WTC11 (cell line): Measurements from ENCODE around the gene CHL1.

Experiments used
- ELF4 ChIP-seq: sonication (generic); formaldehyde crosslinking; IDR thresholded peaks from 2 replicates; pipeline ENCODE4 v1.8.1; 2022; ENCODE audit warnings: low read depth, mild to moderate bottlenecking, moderate library complexity, missing genetic modification reagents
- ESRRA ChIP-seq: sonication (generic); formaldehyde crosslinking; IDR thresholded peaks from 2 replicates; pipeline ENCODE4 v1.8.1; 2022; ENCODE audit warnings: mild to moderate bottlenecking, missing genetic modification reagents, borderline replicate concordance
- ETV6 ChIP-seq: sonication (generic); formaldehyde crosslinking; IDR thresholded peaks from 2 replicates; pipeline ENCODE4 v1.8.1; 2022; ENCODE audit warnings: mild to moderate bottlenecking, missing genetic modification reagents
- JUN ChIP-seq: sonication (generic); formaldehyde crosslinking; IDR thresholded peaks from 2 replicates; pipeline ENCODE4 v1.8.0; 2023; ENCODE audit warnings: mild to moderate bottlenecking, missing genetic modification reagents
- SP1 ChIP-seq: sonication (generic); formaldehyde crosslinking; conservative IDR thresholded peaks from 2 replicates; pipeline ENCODE4 v1.8.1; 2022; ENCODE audit warnings: missing genetic modification reagents
- TEAD4 ChIP-seq: sonication (generic); formaldehyde crosslinking; IDR thresholded peaks from 2 replicates; pipeline ENCODE4 v1.8.0; 2022; ENCODE audit warnings: mild to moderate bottlenecking, missing genetic modification reagents
- ZNF396 ChIP-seq: fragments of 250-450 bp; sonication (Bioruptor Pico); IDR thresholded peaks from 2 replicates; pipeline ENCODE4 v1.8.0; 2021; ENCODE audit warnings: mild to moderate bottlenecking, moderate library complexity, borderline replicate concordance
- TF ChIP-seq, protein P1 (sequence below): fragments of 200-600 bp; IDR thresholded peaks from 2 replicates; pipeline ENCODE4 v1.8.0; 2022; ENCODE audit warnings: antibody characterized with exemption
- TF ChIP-seq, protein P2 (sequence below): sonication (generic); formaldehyde crosslinking; IDR thresholded peaks from 2 replicates; pipeline ENCODE4 v1.8.1; 2022; ENCODE audit warnings: low read depth, mild to moderate bottlenecking, moderate library complexity, missing genetic modification reagents, borderline replicate concordance
- TF ChIP-seq, protein P3 (sequence below): sonication (generic); formaldehyde crosslinking; IDR thresholded peaks from 2 replicates; pipeline ENCODE4 v1.8.1; 2022; ENCODE audit warnings: mild to moderate bottlenecking, moderate library complexity, missing genetic modification reagents
- TF ChIP-seq, protein P4 (sequence below): sonication (generic); formaldehyde crosslinking; IDR thresholded peaks from 2 replicates; pipeline ENCODE4 v1.8.0; 2022; ENCODE audit warnings: missing genetic modification reagents

DNA sequence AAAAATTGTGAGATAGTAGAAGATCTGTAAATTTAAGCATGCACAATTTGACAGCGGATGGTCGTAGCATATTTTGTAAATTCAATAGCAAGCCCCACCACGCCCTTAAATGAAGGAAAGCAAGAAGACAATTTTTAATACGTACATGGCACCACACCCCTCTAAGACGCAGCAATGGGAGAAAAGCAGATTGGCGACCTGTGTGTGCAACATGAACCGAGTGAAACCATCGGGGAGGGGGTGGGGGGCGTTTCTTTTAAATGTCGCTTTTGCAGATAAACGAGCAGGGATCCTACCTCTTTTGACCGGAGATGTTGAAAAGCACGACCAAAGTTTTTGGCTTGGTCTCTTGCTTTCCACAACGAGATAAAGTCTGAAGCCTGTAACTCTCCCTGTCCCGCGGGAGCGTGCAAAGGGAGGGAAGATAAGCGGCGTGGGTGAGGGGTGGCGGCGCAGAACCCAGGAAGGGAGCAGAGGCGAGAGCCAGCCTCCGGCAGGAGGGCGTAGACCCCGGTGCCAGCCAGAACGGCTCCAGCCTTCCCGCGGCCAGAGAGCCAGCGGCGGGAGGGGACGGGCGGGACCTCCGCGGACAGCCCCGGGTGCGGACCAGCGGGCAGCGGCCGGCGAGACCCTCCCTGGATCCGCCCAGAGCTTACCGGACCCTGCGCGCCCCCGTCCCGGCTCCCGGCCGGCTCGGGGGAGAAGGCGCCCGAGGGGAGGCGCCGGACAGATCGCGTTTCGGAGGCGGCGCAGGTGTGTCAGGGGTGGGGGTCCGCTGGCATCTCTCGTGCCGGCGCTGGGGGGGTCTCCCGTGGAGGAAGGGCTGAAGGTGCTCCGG, at the start of gene CHL1:
- no peak for TF ChIP-seq SP1 (CRISPR knock-in tag)
- TF ChIP-seq, protein P1, sequence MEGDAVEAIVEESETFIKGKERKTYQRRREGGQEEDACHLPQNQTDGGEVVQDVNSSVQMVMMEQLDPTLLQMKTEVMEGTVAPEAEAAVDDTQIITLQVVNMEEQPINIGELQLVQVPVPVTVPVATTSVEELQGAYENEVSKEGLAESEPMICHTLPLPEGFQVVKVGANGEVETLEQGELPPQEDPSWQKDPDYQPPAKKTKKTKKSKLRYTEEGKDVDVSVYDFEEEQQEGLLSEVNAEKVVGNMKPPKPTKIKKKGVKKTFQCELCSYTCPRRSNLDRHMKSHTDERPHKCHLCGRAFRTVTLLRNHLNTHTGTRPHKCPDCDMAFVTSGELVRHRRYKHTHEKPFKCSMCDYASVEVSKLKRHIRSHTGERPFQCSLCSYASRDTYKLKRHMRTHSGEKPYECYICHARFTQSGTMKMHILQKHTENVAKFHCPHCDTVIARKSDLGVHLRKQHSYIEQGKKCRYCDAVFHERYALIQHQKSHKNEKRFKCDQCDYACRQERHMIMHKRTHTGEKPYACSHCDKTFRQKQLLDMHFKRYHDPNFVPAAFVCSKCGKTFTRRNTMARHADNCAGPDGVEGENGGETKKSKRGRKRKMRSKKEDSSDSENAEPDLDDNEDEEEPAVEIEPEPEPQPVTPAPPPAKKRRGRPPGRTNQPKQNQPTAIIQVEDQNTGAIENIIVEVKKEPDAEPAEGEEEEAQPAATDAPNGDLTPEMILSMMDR: no peak
- TF ChIP-seq ESRRA: no peak
- no peak for TF ChIP-seq ZNF396 (CRISPR knock-in tag)
- no peak for TF ChIP-seq ETV6
- TF ChIP-seq ELF4 (CRISPR knock-in tag): no peak
- TF ChIP-seq, protein P2, sequence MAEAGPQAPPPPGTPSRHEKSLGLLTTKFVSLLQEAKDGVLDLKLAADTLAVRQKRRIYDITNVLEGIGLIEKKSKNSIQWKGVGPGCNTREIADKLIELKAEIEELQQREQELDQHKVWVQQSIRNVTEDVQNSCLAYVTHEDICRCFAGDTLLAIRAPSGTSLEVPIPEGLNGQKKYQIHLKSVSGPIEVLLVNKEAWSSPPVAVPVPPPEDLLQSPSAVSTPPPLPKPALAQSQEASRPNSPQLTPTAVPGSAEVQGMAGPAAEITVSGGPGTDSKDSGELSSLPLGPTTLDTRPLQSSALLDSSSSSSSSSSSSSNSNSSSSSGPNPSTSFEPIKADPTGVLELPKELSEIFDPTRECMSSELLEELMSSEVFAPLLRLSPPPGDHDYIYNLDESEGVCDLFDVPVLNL: no peak
- no peak for TF ChIP-seq TEAD4 (CRISPR knock-in tag)
- no peak for TF ChIP-seq JUN (CRISPR knock-in tag)
- TF ChIP-seq, protein P3, sequence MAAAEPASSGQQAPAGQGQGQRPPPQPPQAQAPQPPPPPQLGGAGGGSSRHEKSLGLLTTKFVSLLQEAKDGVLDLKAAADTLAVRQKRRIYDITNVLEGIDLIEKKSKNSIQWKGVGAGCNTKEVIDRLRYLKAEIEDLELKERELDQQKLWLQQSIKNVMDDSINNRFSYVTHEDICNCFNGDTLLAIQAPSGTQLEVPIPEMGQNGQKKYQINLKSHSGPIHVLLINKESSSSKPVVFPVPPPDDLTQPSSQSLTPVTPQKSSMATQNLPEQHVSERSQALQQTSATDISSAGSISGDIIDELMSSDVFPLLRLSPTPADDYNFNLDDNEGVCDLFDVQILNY (CRISPR knock-in tag): no peak
- TF ChIP-seq, protein P4, sequence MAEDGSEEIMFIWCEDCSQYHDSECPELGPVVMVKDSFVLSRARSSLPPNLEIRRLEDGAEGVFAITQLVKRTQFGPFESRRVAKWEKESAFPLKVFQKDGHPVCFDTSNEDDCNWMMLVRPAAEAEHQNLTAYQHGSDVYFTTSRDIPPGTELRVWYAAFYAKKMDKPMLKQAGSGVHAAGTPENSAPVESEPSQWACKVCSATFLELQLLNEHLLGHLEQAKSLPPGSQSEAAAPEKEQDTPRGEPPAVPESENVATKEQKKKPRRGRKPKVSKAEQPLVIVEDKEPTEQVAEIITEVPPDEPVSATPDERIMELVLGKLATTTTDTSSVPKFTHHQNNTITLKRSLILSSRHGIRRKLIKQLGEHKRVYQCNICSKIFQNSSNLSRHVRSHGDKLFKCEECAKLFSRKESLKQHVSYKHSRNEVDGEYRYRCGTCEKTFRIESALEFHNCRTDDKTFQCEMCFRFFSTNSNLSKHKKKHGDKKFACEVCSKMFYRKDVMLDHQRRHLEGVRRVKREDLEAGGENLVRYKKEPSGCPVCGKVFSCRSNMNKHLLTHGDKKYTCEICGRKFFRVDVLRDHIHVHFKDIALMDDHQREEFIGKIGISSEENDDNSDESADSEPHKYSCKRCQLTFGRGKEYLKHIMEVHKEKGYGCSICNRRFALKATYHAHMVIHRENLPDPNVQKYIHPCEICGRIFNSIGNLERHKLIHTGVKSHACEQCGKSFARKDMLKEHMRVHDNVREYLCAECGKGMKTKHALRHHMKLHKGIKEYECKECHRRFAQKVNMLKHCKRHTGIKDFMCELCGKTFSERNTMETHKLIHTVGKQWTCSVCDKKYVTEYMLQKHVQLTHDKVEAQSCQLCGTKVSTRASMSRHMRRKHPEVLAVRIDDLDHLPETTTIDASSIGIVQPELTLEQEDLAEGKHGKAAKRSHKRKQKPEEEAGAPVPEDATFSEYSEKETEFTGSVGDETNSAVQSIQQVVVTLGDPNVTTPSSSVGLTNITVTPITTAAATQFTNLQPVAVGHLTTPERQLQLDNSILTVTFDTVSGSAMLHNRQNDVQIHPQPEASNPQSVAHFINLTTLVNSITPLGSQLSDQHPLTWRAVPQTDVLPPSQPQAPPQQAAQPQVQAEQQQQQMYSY (CRISPR knock-in tag): no peak
